Measurements from ENCODE around the gene MLYCD. TPM values are rescaled to one million over a fixed set of nuclear protein-coding genes. Genes with fewer than 3 reads are reported as not detected.

MLYCD gene
- total RNA-seq, 4 donors from 2014 or later: 10.8 to 20.2 (median 13.7) TPM

DNA sequence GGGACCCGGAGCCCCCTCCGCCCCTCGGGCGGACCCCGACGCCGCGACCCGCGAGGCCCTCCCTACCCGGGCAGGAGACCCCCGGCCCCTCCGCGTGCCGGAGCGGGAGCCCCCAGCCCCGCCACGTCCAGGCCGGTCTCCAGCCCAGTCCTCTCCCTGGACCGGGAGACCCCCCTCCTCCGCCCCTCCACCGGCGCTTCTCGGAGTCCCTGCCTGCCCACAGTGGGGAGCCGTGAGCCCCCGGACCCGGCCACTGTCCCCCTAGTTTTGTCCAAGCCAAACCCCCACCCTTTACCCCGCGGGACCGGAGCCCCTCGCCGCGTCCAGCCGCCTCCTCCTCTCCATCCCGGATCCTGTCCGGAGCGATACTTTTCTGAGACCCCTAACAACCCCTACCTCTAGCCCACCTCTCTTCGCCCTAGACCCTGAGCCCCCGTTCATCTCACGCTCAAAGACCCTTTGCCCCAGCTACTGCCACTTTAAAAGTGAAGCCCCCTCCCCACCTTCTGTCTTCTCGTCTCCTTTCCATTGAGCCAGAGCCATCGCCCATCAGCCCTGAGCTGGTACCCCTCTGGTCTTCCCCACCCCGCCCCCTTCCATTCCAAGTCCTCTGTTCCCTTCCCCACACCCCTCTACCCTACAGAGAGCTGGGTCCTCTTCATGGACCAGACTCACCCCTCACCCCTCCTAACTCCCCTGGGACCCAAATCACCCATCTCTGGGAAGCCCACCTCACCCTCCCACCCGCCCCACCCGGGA is 70.2 kb downstream of the MLYCD start:
- in situ Hi-C loops (cut with MboI; ENCODE audit: low pct_ligation_motif_present in 1 of 4, low pct_unique_long_range_greater_than_20kb in 1 of 4, low sequenced_read_pairs in 3 of 4): loop anchor here in 3 of 4 donors (25.0 kb wide), 3 partner anchors 93 to 518 kb away; partner anchors contain the start of genes ADAD2 (in 1 of the 3) and TAF1C (in 1 of the 3)
- no peaks in the 10 kb centered on the region for H3K36me3 ChIP-seq
- 25 to 29% methylated on average over 4 to 20 of the region's 45 CpGs for WGBS, 2 donors (ENCODE audit: low coverage in 1 of 2)
- H3K27ac ChIP-seq: no peak overlapping the region
- peaks cover 16% of the 10 kb centered on the region for H3K27me3 ChIP-seq
- TF ChIP-seq POLR2A (IDR thresholded peaks at IDR 0.05): no peak
- TF ChIP-seq POLR2AphosphoS5 (IDR thresholded peaks at IDR 0.05): no peak
- TF ChIP-seq EP300 (IDR thresholded peaks at IDR 0.05; ENCODE audit: low read depth): no peak
- TF ChIP-seq, protein P1, sequence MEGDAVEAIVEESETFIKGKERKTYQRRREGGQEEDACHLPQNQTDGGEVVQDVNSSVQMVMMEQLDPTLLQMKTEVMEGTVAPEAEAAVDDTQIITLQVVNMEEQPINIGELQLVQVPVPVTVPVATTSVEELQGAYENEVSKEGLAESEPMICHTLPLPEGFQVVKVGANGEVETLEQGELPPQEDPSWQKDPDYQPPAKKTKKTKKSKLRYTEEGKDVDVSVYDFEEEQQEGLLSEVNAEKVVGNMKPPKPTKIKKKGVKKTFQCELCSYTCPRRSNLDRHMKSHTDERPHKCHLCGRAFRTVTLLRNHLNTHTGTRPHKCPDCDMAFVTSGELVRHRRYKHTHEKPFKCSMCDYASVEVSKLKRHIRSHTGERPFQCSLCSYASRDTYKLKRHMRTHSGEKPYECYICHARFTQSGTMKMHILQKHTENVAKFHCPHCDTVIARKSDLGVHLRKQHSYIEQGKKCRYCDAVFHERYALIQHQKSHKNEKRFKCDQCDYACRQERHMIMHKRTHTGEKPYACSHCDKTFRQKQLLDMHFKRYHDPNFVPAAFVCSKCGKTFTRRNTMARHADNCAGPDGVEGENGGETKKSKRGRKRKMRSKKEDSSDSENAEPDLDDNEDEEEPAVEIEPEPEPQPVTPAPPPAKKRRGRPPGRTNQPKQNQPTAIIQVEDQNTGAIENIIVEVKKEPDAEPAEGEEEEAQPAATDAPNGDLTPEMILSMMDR (IDR thresholded peaks at IDR 0.05): no peak
- no peak for DNase-seq
- H3K4me1 ChIP-seq: no peaks in the 10 kb centered on the region
- intact Hi-C loops (cut with DNase I; ENCODE audit: low total_unique reads): no loop called here
- H3K9me3 ChIP-seq: no peaks in the 10 kb centered on the region
- H3K4me3 ChIP-seq: no peak overlapping the region

DNA sequence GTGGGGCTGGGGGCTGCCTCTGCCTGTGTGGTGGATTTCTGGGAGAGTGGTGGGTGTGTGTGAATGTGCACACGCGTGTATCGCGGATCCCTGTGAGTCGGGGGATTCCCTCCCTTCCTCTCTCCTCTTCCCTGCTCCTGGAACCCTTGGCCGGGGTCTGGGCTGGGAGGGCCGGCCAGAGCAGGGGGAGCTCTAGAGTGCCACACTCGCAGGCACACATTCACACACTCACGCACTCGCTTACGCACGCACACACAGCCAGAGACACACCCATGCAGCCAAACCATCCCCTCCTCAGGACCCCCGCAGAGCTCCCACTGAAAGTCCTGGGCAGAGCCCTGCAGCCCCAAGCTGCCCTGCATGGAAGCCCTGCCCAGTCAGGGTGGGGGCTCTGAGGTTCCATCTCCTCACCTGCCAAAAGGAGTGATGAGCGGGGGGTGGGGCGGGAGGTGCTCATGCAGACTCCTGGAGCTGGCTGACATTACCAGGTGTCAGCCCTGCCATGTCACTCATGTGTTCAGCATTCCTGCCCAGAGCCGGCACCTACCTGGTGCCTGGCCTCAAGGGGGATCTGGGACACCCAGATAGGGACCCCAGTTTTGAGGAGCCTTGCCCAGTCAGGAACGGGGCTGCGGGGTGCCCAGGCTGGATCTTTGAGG is 71.0 kb downstream of the MLYCD start:
- 67% methylated on average over 13 of the region's 18 CpGs; no CpG with 5 or more reads in 1 of the 2 donors for WGBS, 2 donors (ENCODE audit: low coverage in 1 of 2)
- intact Hi-C loops (cut with DNase I; ENCODE audit: low total_unique reads) (loop anchor here (5.0 kb wide), 1 partner anchor 902 kb away; no protein-coding TSS in a partner anchor), in situ Hi-C loops (cut with MboI; ENCODE audit: low pct_ligation_motif_present in 1 of 4, low pct_unique_long_range_greater_than_20kb in 1 of 4, low sequenced_read_pairs in 3 of 4) (loop anchor here in 3 of 4 donors (25.0 kb wide), 3 partner anchors 92 to 517 kb away; partner anchors contain the start of genes ADAD2 (in 1 of the 3) and TAF1C (in 1 of the 3))
- Histone ChIP-seq H3K27me3 (peaks cover 16% of the 10 kb centered on the region), H3K4me1 (no peaks in the 10 kb centered on the region), H3K27ac (no peak overlapping the region), H3K4me3 (no peak overlapping the region), H3K36me3 (no peaks in the 10 kb centered on the region), H3K9me3 (no peaks in the 10 kb centered on the region)
- DNase-seq: no peak
- TF ChIP-seq POLR2A (IDR thresholded peaks at IDR 0.05) (no peak), EP300 (IDR thresholded peaks at IDR 0.05; ENCODE audit: low read depth) (no peak), POLR2AphosphoS5 (IDR thresholded peaks at IDR 0.05) (no peak)
- TF ChIP-seq, protein P1 (IDR thresholded peaks at IDR 0.05): no peak

DNA sequence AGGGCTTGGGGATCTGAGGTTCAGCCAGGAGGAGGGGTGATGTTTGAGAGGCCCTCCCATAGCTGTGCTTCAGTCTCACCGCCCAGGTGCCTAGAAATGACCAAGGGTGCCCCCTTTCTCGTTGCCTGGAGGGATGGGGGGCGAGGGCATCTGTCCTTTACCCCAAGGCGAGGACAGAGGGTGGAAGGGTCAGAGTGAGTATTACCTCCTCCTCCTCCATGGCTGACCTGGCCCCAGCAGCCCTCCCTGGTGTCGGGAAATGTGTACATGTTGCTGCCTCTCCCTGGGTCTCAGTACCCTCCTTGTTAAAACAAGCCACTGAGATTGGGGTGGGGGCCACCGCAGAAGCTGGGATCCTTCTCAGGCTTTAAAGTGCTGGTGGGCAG is 71.5 kb downstream of the MLYCD start:
- in situ Hi-C loops (cut with MboI; ENCODE audit: low pct_ligation_motif_present in 1 of 4, low pct_unique_long_range_greater_than_20kb in 1 of 4, low sequenced_read_pairs in 3 of 4) (loop anchor here in 3 of 4 donors (25.0 kb wide), 3 partner anchors 92 to 517 kb away; partner anchors contain the start of genes ADAD2 (in 1 of the 3) and TAF1C (in 1 of the 3)), intact Hi-C loops (cut with DNase I; ENCODE audit: low total_unique reads) (loop anchor here (5.0 kb wide), 1 partner anchor 902 kb away; no protein-coding TSS in a partner anchor)
- no peak for DNase-seq
- Histone ChIP-seq H3K9me3 (no peaks in the 10 kb centered on the region), H3K27me3 (peaks cover 16% of the 10 kb centered on the region), H3K4me3 (no peak overlapping the region), H3K27ac (no peak overlapping the region), H3K36me3 (no peaks in the 10 kb centered on the region), H3K4me1 (no peaks in the 10 kb centered on the region)
- WGBS, 2 donors (ENCODE audit: low coverage in 1 of 2): 71% methylated on average over 6 of the region's 6 CpGs; no CpG with 5 or more reads in 1 of the 2 donors
- no peak for TF ChIP-seq POLR2A (IDR thresholded peaks at IDR 0.05)

DNA sequence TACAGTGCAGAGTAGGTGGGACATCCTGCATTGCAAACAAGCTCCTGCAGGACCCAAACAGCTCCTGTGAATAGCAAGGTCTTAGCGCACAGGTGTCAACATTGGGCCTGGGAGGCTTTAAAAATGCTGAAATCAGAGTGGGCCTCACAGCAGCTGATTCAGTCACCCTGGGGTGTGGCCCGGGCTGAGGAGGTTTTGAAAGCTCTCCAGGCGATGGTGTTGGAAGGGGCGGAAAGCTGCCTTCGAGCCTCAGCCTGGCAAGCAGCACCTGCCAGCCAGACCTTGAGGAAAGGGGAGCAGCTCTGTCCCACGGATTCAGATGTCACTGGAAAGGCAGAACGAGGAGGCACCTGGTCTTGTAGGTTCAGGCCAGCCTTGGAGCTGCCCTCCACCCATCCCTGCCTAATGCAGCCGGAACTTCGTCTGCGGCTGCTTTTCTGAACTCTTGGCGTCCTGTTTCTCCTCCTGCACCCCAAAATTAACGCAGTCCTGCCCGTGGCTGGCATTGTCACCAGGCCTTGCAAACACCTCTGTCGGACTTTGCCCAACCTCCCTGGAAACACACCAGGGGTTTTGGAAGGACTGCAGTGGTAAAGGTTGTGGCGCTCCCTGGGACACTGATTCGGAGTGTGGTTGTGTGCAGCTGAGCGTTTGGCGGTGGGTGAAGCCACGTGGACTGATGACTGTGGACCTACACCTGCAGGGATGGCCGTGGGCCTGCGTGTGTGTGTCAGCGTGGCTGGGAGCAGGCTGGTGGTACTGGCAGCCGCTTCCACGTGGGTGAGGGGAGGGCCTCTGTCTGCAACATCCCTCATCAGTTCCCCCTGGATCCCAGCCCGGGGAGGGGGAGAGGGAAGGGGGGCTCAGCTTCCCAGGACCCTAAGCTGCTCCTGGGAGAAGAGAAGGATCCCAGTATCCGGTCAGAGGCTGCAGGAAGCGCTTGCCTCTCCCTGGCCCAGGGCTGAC is 72.5 kb downstream of the MLYCD start:
- no peaks in the 10 kb centered on the region for H3K36me3 ChIP-seq
- no peaks in the 10 kb centered on the region for H3K4me1 ChIP-seq
- TF ChIP-seq, protein P1 (IDR thresholded peaks at IDR 0.05): no peak
- TF ChIP-seq POLR2AphosphoS5 (IDR thresholded peaks at IDR 0.05) (no peak), EP300 (IDR thresholded peaks at IDR 0.05; ENCODE audit: low read depth) (no peak), POLR2A (IDR thresholded peaks at IDR 0.05) (no peak)
- DNase-seq: no peak
- WGBS, 2 donors (ENCODE audit: low coverage in 1 of 2): 44 to 73% methylated on average over 6 to 27 of the region's 27 CpGs
- H3K9me3 ChIP-seq: no peaks in the 10 kb centered on the region
- H3K4me3 ChIP-seq: no peak overlapping the region
- peaks cover 16% of the 10 kb centered on the region for H3K27me3 ChIP-seq
- in situ Hi-C loops (cut with MboI; ENCODE audit: low pct_ligation_motif_present in 1 of 4, low pct_unique_long_range_greater_than_20kb in 1 of 4, low sequenced_read_pairs in 3 of 4): loop anchor here in 3 of 4 donors (25.0 kb wide), 3 partner anchors 91 to 516 kb away; partner anchors contain the start of genes ADAD2 (in 1 of the 3) and TAF1C (in 1 of the 3)
- no peak overlapping the region for H3K27ac ChIP-seq
- intact Hi-C loops (cut with DNase I; ENCODE audit: low total_unique reads): loop anchor here (5.0 kb wide), 1 partner anchor 901 kb away; no protein-coding TSS in a partner anchor
